SK-N-SH treated with all-trans-retinoic acid at 6 μM for 48 hours (cell line): Measurements from ENCODE around the gene PRR12.

Experiments
- ARNTL ChIP-seq: fragments of 450-650 bp; formaldehyde crosslinking; IDR thresholded peaks from 2 replicates; pipeline ENCODE4 v1.5.0; 2020; ENCODE audit warnings: low read depth, mild to moderate bottlenecking, moderate library complexity, borderline replicate concordance
- BACH2 ChIP-seq: fragments of 250-450 bp; sonication (Bioruptor Pico); IDR thresholded peaks from 2 replicates; pipeline ENCODE4 v1.9.0; 2021; ENCODE audit warnings: mild to moderate bottlenecking, borderline replicate concordance
- ESRRG ChIP-seq: fragments of 250-450 bp; sonication (Bioruptor Pico); IDR thresholded peaks from 2 replicates; pipeline ENCODE4 v1.6.1; 2021; ENCODE audit warnings: mild to moderate bottlenecking
- OSR1 ChIP-seq: fragments of 250-450 bp; sonication (Bioruptor Pico); IDR thresholded peaks from 2 replicates; pipeline ENCODE4 v1.8.0; 2022; ENCODE audit warnings: moderate library complexity, mild to moderate bottlenecking, inconsistent platforms
- SNAI2 ChIP-seq: fragments of 250-450 bp; sonication (Bioruptor Pico); IDR thresholded peaks from 2 replicates; pipeline ENCODE4 v1.5.0; 2020; ENCODE audit warnings: mild to moderate bottlenecking, moderate library complexity
- TCF4 ChIP-seq: fragments of 250-450 bp; sonication (Bioruptor Pico); IDR thresholded peaks from 2 replicates; pipeline ENCODE4 v1.8.0; 2021; ENCODE audit warnings: mild to moderate bottlenecking, moderate library complexity, borderline replicate concordance
- TOX ChIP-seq: fragments of 250-450 bp; sonication (Bioruptor Pico); IDR thresholded peaks from 2 replicates; pipeline ENCODE4 v1.8.0; 2021; ENCODE audit warnings: mild to moderate bottlenecking, moderate library complexity, borderline replicate concordance
- ZC3H10 ChIP-seq: fragments of 250-450 bp; sonication (Bioruptor Pico); IDR thresholded peaks from 2 replicates; pipeline ENCODE4 v1.5.1; 2021; ENCODE audit warnings: mild to moderate bottlenecking, moderate library complexity
- ZFP30 ChIP-seq: fragments of 450-650 bp; formaldehyde crosslinking; IDR thresholded peaks from 2 replicates; pipeline ENCODE4 v1.5.0; 2022; ENCODE audit warnings: mild to moderate bottlenecking, moderate library complexity
- ZNF565 ChIP-seq: fragments of 450-650 bp; formaldehyde crosslinking; conservative IDR thresholded peaks from 2 replicates; pipeline ENCODE4 v1.5.0; 2020; ENCODE audit warnings: low read depth, mild to moderate bottlenecking, moderate library complexity
- ZNF8 ChIP-seq: fragments of 450-650 bp; formaldehyde crosslinking; IDR thresholded peaks from 2 replicates; pipeline ENCODE4 v1.5.0; 2020; ENCODE audit warnings: mild to moderate bottlenecking, moderate library complexity
- TF ChIP-seq, protein P1 (sequence below): fragments of 250-450 bp; sonication (Bioruptor Pico); IDR thresholded peaks from 2 replicates; pipeline ENCODE4 v1.8.0; 2020; ENCODE audit warnings: mild to moderate bottlenecking, moderate library complexity, borderline replicate concordance
- TF ChIP-seq, protein P2 (sequence below): fragments of 250-450 bp; sonication (Bioruptor Pico); IDR thresholded peaks from 2 replicates; pipeline ENCODE4 v1.5.1; 2021; ENCODE audit warnings: mild to moderate bottlenecking, moderate library complexity

DNA sequence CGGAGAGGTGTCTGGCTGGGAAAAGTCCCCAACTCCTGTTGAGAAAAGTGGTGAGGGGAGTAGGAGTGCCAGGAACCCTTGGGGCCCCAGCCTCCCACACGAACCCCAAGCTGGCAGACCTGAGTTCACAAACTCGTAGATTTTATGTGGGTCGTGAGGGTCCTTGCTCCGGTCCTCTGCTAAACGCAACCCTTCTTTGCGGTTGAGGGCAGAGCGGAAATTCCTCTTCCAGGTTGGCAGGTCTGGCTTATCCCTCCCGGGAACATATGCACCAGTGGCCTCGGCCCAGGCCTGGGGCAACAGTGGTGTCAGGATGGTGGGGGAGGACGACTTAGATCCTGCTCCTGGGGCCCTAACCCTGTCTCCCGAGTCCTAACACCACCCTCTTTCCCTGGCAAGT lies 72.2 kb downstream of the PRR12 start:
- no peak for TF ChIP-seq TCF4 (CRISPR knock-in tag)
- no peak for TF ChIP-seq ZC3H10
- no peak for TF ChIP-seq SNAI2 (CRISPR knock-in tag)
- TF ChIP-seq, protein P1, sequence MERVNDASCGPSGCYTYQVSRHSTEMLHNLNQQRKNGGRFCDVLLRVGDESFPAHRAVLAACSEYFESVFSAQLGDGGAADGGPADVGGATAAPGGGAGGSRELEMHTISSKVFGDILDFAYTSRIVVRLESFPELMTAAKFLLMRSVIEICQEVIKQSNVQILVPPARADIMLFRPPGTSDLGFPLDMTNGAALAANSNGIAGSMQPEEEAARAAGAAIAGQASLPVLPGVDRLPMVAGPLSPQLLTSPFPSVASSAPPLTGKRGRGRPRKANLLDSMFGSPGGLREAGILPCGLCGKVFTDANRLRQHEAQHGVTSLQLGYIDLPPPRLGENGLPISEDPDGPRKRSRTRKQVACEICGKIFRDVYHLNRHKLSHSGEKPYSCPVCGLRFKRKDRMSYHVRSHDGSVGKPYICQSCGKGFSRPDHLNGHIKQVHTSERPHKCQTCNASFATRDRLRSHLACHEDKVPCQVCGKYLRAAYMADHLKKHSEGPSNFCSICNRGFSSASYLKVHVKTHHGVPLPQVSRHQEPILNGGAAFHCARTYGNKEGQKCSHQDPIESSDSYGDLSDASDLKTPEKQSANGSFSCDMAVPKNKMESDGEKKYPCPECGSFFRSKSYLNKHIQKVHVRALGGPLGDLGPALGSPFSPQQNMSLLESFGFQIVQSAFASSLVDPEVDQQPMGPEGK (CRISPR knock-in tag) = no peak
- TF ChIP-seq TOX (CRISPR knock-in tag) = no peak
- TF ChIP-seq ESRRG = no peak
- no peak for TF ChIP-seq BACH2 (CRISPR knock-in tag)
- TF ChIP-seq ZNF565 (CRISPR knock-in tag) = no peak
- TF ChIP-seq, protein P2, sequence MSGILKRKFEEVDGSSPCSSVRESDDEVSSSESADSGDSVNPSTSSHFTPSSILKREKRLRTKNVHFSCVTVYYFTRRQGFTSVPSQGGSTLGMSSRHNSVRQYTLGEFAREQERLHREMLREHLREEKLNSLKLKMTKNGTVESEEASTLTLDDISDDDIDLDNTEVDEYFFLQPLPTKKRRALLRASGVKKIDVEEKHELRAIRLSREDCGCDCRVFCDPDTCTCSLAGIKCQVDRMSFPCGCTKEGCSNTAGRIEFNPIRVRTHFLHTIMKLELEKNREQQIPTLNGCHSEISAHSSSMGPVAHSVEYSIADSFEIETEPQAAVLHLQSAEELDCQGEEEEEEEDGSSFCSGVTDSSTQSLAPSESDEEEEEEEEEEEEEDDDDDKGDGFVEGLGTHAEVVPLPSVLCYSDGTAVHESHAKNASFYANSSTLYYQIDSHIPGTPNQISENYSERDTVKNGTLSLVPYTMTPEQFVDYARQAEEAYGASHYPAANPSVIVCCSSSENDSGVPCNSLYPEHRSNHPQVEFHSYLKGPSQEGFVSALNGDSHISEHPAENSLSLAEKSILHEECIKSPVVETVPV (CRISPR knock-in tag) = no peak
- TF ChIP-seq ZNF8 (CRISPR knock-in tag) = no peak
- no peak for TF ChIP-seq ZFP30 (CRISPR knock-in tag)
- no peak for TF ChIP-seq ARNTL
- no peak for TF ChIP-seq OSR1 (CRISPR knock-in tag)
